K562 (cell line): Measurements from ENCODE around the gene CUX1. TPM values are rescaled to one million over a fixed set of nuclear protein-coding genes. Genes with fewer than 3 reads are reported as not detected.

Experiments
- BCLAF1 ChIP-seq, 2 experiments: fragments of 450-650 bp in 1 of 2; IDR thresholded peaks; 2 replicates each; pipeline ENCODE4 v1.6.1; 2011 to 2017; ENCODE audit warnings: low read depth in 2 of 2, antibody characterized with exemption in 1 of 2, borderline replicate concordance in 1 of 2, low read length in 1 of 2, mild to moderate bottlenecking in 1 of 2, mixed read lengths in 1 of 2; ENCODE audit not compliant: control insufficient read depth in 1 of 2
- CREB3 ChIP-seq: fragments of 450-650 bp; conservative IDR thresholded peaks from 2 replicates; pipeline ENCODE4 v1.6.1; 2016; ENCODE audit warnings: missing genetic modification characterization, low read depth, mild to moderate bottlenecking, missing compliant biosample characterization, moderate library complexity
- EHMT2 ChIP-seq: fragments of 450-650 bp; IDR thresholded peaks from 2 replicates; pipeline ENCODE4 v1.6.1; 2018; ENCODE audit warnings: antibody characterized with exemption
- LCOR ChIP-seq: sonication (generic); formaldehyde crosslinking; IDR thresholded peaks from 2 replicates; pipeline ENCODE4 v1.8.0; 2022; ENCODE audit warnings: mild to moderate bottlenecking, missing genetic modification reagents
- STAT5B ChIP-seq: fragments of 250-450 bp; sonication (Bioruptor Pico); IDR thresholded peaks from 2 replicates; pipeline ENCODE4 v1.8.0; 2021; ENCODE audit warnings: mild to moderate bottlenecking, inconsistent platforms
- TEAD1 ChIP-seq, 2 experiments: fragments of 450-650 bp in 1 of 2; sonication (generic) in 1 of 2; formaldehyde crosslinking; IDR thresholded peaks; 2 replicates each; pipeline versions ENCODE4 v1.4.0 to v1.8.0; 2020 to 2022; ENCODE audit warnings: mild to moderate bottlenecking in 2 of 2, missing genetic modification reagents in 1 of 2
- XRCC4 ChIP-seq: IDR thresholded peaks from one replicate; pipeline ENCODE4 v1.6.1; 2011; ENCODE audit not compliant: insufficient read depth, insufficient read length; ENCODE audit errors: extremely low read depth
- ZKSCAN3 ChIP-seq: fragments of 250-450 bp; sonication (Bioruptor Pico); IDR thresholded peaks from 2 replicates; pipeline ENCODE4 v1.4.0; 2020
- polyA plus RNA-seq, 8 experiments: library from polyadenylated mRNA; depleted of rRNA in 4 of 8; stranded (reverse) in 5 of 8; unstranded in 3 of 8; fragments of >200 nt; fragmentation: Nextera tagmentation in 2 of 8; fragmentation: Illumina TruSeq in 1 of 8; extraction: Ambion mirVana in 2 of 8; extraction: Trizol in 1 of 8; gene quantifications; 2 replicates each; pipeline versions ENCODE4 v1.2.1 to v1.2.3, GENCODE V29; 2011 to 2014; ENCODE audit warnings: inconsistent platforms in 1 of 8, missing spikeins in 1 of 8
- total RNA-seq, 7 experiments: library from RNA; depleted of rRNA in 6 of 7; stranded (reverse); fragments of >200 nt in 6 of 7; fragmentation: Illumina TruSeq in 2 of 7; extraction: Trizol in 2 of 7; gene quantifications; 2 replicates each; pipeline versions ENCODE4 v1.2.1 to v1.2.3, GENCODE V29; 2011 to 2021; ENCODE audit warnings: low replicate concordance in 1 of 7
- TF ChIP-seq, protein P1 (sequence below): sonication (generic); formaldehyde crosslinking; IDR thresholded peaks from 2 replicates; pipeline ENCODE4 v1.8.0; 2022; ENCODE audit warnings: mild to moderate bottlenecking, low read depth, missing genetic modification reagents
- TF ChIP-seq, protein P2 (sequence below): sonication (generic); formaldehyde crosslinking; IDR thresholded peaks from 2 replicates; pipeline ENCODE4 v1.8.0; 2023; ENCODE audit warnings: missing genetic modification reagents, mild to moderate bottlenecking, borderline replicate concordance
- TF ChIP-seq, protein P3 (sequence below): fragments of 450-650 bp; IDR thresholded peaks from 2 replicates; pipeline ENCODE4 v1.7.1; 2018; ENCODE audit warnings: mild to moderate bottlenecking, low read depth; ENCODE audit not compliant: partially characterized antibody

Gene CUX1
- total and polyA plus RNA-seq, 9 of the 15 experiments (the other 6 are each of a cell fraction or from before 2014, with no cell fraction given) = 3.6 to 55.3 (median 25.2) TPM

DNA sequence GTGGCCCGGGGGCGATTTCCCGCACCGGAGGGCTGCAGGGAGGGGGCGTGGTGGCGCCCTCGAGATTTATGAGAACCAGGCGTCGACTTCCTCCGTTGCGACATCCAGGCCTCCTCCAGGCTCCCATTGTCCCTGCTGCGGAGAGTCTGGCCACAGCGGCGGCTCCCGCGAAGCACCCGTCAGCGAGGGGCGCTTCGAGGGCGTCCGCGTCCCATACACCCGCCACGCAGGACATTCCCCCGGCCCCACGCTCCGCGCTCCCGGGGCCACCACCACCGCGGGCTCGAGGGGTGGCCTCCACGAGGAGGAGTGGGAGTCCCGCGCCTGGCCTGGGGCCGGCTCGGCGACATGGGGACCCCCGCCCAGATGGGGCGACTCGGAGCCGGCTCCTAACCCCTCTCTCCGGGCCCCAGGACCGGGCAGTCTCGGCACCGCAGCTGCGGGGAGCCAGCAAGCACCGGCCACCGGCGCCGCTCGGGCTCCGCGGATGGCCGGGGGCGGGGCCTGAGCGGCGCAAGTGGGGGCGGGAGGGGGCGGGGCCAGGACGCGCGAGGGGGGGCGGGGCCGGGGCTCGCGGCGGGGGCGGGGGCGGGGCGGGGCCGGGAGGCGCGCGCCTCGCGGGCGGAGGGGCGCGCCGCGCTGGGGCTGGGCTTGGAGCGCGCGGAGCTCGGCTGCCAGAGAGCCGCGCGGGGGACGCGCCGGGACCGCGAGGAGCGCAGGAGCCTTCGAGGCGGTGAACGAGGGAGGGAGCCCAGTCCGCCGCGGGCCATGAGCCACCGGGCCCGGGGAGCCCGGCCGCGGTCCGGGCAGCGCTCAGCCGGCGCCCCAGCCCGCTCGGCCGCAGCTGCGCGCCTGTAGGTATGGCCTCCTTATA, 469.0 kb downstream of the CUX1 start, which contains the start of gene SH2B2 (continued):
- TF ChIP-seq BCLAF1 (IDR thresholded peaks at IDR 0.05; ENCODE audit: borderline replicate concordance in 1 of 2, control insufficient read depth in 1 of 2, low read depth in 2 of 2, low read length in 1 of 2) (no peak), LCOR (CRISPR knock-in tag) (no peak; the same call in 1 of the 2 replicates), XRCC4 (no peak), TEAD1 (CRISPR knock-in tag; IDR thresholded peaks at IDR 0.05) (no peak), ZKSCAN3 (no peak), STAT5B (no peak), CREB3 (no peak), EHMT2 (no peak)
- TF ChIP-seq, protein P1, sequence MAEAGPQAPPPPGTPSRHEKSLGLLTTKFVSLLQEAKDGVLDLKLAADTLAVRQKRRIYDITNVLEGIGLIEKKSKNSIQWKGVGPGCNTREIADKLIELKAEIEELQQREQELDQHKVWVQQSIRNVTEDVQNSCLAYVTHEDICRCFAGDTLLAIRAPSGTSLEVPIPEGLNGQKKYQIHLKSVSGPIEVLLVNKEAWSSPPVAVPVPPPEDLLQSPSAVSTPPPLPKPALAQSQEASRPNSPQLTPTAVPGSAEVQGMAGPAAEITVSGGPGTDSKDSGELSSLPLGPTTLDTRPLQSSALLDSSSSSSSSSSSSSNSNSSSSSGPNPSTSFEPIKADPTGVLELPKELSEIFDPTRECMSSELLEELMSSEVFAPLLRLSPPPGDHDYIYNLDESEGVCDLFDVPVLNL (CRISPR knock-in tag) = no peak
- TF ChIP-seq, protein P2, sequence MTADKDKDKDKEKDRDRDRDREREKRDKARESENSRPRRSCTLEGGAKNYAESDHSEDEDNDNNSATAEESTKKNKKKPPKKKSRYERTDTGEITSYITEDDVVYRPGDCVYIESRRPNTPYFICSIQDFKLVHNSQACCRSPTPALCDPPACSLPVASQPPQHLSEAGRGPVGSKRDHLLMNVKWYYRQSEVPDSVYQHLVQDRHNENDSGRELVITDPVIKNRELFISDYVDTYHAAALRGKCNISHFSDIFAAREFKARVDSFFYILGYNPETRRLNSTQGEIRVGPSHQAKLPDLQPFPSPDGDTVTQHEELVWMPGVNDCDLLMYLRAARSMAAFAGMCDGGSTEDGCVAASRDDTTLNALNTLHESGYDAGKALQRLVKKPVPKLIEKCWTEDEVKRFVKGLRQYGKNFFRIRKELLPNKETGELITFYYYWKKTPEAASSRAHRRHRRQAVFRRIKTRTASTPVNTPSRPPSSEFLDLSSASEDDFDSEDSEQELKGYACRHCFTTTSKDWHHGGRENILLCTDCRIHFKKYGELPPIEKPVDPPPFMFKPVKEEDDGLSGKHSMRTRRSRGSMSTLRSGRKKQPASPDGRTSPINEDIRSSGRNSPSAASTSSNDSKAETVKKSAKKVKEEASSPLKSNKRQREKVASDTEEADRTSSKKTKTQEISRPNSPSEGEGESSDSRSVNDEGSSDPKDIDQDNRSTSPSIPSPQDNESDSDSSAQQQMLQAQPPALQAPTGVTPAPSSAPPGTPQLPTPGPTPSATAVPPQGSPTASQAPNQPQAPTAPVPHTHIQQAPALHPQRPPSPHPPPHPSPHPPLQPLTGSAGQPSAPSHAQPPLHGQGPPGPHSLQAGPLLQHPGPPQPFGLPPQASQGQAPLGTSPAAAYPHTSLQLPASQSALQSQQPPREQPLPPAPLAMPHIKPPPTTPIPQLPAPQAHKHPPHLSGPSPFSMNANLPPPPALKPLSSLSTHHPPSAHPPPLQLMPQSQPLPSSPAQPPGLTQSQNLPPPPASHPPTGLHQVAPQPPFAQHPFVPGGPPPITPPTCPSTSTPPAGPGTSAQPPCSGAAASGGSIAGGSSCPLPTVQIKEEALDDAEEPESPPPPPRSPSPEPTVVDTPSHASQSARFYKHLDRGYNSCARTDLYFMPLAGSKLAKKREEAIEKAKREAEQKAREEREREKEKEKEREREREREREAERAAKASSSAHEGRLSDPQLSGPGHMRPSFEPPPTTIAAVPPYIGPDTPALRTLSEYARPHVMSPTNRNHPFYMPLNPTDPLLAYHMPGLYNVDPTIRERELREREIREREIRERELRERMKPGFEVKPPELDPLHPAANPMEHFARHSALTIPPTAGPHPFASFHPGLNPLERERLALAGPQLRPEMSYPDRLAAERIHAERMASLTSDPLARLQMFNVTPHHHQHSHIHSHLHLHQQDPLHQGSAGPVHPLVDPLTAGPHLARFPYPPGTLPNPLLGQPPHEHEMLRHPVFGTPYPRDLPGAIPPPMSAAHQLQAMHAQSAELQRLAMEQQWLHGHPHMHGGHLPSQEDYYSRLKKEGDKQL (CRISPR knock-in tag) = no peak
- TF ChIP-seq, protein P3, sequence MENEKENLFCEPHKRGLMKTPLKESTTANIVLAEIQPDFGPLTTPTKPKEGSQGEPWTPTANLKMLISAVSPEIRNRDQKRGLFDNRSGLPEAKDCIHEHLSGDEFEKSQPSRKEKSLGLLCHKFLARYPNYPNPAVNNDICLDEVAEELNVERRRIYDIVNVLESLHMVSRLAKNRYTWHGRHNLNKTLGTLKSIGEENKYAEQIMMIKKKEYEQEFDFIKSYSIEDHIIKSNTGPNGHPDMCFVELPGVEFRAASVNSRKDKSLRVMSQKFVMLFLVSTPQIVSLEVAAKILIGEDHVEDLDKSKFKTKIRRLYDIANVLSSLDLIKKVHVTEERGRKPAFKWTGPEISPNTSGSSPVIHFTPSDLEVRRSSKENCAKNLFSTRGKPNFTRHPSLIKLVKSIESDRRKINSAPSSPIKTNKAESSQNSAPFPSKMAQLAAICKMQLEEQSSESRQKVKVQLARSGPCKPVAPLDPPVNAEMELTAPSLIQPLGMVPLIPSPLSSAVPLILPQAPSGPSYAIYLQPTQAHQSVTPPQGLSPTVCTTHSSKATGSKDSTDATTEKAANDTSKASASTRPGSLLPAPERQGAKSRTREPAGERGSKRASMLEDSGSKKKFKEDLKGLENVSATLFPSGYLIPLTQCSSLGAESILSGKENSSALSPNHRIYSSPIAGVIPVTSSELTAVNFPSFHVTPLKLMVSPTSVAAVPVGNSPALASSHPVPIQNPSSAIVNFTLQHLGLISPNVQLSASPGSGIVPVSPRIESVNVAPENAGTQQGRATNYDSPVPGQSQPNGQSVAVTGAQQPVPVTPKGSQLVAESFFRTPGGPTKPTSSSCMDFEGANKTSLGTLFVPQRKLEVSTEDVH = no peak
